SKM-1 treated with dmso at 0.1 percent for 144 hours (cell line): ENCODE measurements around the gene CCDC38.
"Not testable (repeated sequence)": the region's sequence is repeated elsewhere in the genome, so short reads cannot be mapped to it uniquely, and the experiment has no call there.

Experiments used
- DNase-seq: peaks from one replicate; lab custom pipeline; 2025; ENCODE audit not compliant: unreplicated experiment; lab: John Stamatoyannopoulos, UW

The CCDC38 gene

DNA sequence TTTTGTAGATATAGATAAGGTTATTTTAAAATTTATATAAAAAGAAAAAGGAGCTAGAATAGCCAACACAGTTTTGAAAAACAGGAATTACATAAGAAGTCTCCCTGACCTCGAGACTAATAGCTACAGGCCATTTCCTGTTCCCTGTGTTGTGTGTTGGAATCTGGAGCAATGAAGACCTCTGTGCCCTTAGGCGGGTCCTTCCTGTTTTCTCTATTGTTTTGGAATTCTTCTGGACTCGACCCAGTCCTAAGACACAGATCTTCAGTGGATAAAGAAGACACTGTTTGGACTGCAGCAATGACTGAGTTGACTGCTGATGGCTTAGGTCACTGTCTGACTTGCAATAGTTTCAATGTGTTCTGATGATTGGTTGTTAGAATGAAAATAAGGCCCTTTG lies 57.4 kb downstream of the CCDC38 start:
- no peak for DNase-seq

DNA sequence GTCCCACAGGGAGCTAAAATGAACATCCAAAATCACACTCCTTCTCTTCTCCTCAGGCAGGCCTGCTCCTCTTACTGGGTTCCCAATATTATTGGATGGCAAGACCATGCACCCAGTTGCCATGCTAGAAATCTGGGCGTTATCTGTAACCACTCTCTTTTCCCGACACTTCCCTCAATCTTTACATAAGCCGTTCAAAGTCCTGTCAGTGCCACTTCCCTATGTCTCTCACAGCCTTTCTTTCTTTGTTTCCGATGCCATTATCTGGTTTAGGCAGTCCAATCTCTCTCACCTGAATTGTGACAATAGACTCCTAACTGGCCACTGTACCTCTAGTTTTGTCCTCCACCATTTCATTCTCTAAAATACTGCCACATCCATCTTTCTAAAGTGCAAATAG lies 59.5 kb downstream of the CCDC38 start:
- no peak for DNase-seq

DNA sequence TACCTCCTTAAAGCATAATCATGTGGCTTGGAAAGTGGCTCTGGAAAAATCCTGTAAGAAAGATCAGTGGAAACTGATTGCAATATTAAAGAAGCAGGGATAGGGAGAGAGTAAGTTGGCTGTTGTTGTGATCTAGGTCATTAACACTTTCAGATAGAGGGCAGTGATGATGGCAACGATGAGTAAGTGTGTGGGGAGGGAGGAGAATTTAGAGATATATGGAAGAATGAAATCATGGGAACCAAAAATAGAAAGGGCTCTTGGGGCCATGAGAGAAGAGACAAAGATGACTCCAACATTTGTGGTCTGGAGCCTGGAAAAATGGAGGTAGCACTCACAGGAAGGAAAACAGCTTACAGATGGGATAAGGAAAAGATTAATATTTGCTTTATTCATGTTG lies 60.3 kb downstream of the CCDC38 start:
- DNase-seq, result no peak

DNA sequence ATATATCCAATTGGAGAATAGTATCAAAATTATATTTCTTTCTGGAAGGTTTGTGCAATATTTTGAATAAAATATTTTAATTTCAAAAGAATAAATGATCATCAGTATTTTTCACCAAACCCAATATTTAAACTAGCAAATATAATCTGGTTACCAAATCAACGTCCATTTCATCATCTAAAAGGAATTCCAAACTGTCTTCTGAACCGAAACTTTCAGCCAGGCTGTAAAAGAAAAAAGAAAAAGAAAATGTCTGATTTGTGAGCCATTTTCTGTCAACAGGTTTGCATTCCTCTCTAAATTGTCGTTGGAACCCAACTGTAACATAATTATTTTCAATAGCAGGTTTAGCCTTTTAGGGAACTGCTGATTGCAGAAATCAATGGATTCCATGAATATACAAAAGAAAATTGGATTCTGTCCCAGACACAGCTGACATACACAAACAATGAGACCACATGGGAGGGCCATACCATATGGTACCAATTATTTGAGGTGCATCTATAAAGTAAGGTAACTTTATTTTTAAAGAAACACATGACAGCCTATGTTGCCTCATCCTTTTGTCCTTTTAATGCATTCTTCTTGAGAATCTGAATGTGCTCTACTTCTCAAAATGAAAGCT lies 61.0 kb downstream of the CCDC38 start:
- DNase-seq, result no peak

DNA sequence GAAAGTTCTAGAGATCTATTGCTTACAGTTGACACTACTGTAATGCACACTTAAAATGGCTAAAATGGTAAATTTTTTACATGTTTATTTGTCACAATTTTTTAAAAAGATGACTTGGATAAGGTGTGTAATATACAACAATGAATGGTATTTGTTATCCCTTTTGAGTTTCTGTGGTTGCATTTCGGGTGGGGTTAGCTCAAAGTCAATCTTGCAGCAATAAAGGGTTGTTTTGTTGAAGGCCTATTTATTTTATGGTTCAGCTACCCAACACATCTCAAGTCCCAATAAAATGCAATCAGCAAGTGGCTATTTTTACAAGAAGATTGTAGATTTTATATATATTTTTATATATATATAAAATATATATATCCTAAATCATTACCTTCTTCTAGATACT lies 61.5 kb downstream of the CCDC38 start:
- DNase-seq, result no peak

DNA sequence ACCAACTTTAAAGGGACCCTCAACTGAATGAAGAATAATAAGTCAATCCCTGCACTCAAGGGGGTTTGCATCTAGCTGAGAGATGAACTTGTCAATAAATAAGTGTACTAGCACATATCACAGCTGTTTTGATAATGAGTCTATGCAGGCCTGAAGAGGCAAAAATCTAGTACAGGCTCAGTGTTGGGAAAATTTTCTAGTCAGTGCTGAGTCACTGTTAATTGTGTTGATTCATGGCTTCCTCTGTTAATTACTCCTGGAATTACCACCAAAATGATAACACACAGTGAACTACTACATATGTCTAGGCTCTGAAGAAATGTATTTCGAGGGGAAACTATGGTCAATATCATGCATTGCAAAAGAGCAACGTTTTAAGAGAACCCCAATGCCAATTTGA lies 64.8 kb downstream of the CCDC38 start:
- DNase-seq, result no peak

DNA sequence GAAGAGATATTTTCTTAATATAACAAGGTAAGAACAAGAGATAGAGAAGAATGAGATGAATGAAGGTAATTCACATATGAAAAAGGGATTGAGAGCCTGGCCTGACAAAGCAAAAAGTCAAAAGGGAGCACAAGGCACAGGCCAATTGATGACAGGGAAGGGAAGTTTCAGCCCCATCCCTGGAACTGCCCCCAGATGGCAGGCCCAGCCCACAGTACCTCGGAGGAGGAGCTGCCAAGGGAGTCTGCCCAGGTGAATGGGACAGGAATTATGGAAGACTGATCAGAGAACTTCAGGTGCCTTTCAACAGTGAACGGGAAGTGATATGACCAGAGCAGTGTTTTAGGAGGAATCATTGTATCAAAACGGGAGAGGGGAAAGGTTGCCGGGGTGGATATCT lies 68.0 kb downstream of the CCDC38 start:
- DNase-seq, result no peak

DNA sequence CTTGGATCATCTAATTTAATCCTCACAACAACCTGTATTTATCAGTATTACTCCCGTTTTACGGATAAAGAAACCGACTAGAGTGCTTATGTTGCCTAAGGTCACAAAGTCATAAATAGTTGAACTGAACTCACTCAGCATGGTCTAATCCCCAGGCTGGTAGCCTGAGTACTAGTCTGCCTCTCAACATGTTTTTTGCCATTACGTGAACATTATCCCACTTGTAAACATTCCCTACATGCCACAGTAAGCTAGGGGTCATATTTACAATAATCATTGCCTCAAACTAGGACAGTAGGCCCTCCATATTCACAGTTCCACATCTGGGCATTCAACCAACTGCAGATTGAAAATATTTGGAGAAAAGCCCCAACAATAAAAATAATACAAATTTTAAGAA lies 71.5 kb downstream of the CCDC38 start:
- no peak for DNase-seq

DNA sequence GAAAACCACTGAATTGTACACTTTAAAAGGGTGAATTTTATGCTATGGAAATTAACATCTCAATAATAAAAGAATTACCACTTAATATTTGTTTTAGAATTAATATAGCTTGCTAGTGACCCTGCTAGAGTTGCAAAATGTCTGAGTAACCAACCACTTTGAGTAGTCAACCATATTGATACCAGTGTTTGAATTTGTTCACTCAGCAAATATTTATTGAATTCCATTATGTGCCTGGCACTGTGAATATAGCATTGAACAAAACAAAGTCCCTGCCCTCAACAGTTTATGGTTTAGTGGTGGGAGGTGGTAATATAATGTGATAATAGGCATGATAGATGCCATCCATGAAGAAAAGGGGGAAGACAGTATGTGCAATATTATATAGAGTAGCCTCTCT lies 79.1 kb downstream of the CCDC38 start:
- DNase-seq, result no peak

DNA sequence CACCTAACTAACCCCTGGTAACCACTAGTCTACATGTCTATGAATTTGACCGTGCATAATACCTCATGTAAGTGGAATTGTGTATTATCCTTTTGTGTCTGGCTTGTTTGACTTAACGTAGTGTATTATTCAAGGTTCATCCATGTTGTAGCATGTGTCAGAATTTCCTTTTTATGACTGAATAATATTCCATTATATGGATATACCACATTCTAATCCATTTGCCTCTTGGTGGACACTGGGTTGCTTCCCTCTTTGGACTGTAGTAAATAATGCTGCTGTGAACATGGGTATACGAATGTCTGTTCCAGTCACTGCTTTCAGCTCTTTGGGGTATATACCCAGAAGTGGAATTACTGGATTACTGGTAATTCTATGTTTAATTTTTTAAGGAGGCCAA lies 80.4 kb downstream of the CCDC38 start:
- DNase-seq, result no peak

DNA sequence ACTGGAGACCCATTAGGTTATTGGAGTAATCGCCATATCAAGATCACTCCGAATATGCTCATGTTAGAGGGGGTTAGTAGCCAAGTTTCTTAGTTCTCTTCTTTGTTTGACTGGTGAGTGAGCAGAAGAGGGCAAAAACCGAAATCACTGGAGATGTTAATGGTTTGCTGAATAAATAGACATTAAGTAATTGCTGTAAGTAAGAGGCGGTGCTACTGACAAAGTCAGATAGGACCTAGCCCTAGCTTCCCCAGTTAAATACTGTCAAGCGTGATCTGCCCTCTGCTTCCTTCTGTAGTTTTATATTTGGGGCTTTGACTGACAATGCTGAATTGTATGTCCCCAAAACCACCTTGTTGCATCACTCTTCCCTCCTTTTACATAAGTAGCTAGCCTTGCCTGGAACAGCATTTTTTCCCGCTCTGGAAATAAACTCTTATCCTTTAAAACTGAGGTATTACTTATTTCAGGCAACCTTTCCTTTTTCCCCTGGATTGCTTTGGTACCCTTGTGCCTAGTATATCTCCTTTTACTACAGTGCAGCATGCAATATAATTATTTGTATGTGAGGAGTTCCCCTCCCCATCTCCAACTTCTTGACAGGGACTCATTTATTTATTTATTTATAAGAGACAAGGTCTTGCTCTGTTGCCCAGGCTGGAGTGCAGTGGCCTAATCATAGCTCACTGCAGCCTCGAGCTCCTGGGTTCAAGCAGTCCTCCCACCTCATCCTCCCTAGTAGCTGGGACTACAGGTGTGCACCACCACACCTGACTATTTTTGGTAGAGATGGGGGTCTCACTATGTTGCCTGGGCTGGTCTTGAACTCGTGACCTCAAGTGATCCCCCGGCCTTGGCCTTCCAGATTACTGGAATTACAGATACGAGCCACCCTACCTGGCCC lies 82.2 kb downstream of the CCDC38 start:
- DNase-seq, result no peak

DNA sequence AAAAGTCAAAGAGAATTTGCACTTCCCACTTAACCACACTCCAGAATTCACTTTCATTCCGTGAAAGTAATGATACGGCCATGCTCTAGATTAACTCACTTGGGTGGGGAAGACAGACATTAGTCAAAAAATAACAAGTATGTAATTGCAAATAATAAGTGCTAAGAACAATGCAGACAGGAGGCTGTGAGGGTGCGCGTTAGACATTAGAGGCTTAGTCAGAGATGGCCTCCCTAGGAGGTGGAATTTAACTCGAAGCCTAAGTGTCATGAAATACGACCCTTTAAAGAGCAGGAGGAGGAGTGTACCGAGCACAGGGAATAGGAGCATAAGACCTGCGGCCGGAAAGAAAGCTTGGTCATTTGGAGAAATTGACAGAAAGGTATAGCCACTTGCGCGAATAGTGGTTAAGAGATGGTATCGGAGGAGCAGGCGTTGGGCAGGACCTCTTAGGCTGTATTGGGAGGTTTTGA lies 83.0 kb downstream of the CCDC38 start:
- DNase-seq, result no peak

DNA sequence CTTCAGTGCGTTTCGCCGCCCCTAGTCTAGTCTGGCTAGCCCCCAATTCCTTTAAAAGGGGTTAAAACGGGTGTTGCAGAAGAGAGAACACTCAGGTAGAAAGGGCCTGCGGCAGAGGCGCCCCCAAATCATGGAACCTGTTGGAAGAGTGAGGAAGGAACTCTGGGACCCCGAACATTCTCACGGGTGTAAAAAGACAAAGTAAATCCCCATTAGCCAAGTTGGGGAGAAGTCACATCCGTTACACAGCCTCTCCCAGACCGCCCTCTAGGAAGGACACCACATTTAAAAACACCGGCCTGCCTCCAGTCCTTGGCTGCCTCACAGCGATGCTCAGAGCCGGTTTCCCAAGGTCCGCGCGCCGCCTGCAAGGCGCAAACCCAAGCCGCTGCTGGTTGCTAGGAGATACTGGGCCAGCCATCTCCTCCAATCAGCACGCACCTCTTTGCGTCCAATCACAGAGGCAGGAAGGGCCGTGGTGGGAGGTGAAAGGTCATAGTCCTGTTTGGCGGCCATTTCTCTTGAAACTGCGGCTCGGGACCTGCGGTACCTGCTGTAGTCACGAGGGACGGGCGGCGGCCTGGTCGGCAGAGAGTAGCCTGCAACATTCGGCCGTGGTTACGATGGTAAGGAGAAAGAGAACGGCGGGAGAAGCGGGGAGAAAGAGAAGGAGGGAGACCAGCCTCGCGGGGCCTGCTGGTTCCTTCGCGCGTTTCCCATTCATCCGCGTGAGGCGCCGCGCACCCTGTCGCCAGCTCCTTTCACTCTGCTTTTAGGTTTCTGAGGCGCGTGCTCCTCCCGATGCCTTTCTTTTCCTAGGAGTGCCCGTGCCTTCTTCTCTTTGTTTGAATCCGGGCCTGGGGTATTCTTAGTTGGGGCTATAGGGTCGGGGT lies 83.7 kb downstream of the CCDC38 start, which contains the start of gene SNRPF:
Gene SNRPF, plus strand, starts transcription at position 502 of the 893 bp plus-strand sequence. Its CDS starts 122 bp downstream, at position 624.
- DNase-seq, result peak; percentile 81

DNA sequence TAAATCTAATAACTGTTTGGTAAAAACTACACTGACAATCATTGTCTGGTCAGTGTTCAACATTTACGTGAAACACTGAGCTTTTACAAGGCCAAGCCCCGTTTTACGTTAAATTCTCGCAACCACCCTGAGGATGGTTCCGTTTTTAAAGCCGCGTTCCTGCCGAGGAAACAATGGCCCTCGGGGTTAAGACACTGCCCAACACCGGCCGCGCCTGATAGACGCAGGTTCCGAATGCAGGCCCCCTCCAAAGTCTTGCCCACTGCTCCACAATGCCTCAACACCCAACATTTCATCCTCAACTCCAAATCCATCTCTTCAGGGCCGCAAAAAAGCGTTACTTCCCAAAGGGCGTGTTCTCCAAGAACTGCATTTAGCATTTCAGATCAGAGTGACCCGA lies 84.6 kb downstream of the CCDC38 start:
- no peak for DNase-seq

DNA sequence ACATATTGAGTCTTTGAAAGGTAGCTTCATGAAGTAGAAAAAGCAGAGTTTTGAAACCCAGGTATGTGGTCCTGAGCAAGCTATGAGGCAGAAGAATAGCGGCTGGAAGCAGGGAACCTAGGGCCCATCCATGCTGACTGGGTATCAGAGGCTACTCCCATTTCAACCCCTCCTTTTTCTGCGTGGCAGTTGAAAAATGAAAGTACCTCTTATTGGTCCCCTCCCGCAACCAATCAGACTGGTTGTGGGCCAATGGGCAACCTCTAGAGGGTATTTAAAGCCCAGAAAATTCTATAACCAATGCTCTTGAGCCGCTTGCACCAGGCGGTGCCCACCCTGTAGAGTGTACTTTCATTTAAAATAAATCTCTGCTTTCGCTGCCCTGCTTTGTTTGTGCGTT lies 85.3 kb downstream of the CCDC38 start:
- DNase-seq, result no peak

DNA sequence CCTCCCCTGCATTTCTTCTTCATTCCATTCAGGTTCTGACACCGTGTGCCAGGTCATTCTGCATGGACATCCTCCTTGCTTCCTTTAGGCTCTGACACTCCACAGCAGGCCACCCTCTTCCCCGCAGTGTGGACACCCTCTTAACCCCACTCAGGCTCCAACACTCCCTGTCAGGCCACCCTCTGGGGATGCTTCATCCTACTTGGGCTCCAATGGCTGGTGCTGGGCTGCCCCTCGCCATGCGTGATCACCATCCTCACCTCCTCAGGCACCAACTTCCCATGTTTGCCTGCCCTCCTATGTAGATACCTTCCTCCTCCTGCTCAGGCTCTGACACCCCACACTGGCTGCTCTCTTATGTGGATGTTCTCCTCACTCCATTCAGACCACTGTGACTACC lies 90.3 kb downstream of the CCDC38 start:
- no peak for DNase-seq

DNA sequence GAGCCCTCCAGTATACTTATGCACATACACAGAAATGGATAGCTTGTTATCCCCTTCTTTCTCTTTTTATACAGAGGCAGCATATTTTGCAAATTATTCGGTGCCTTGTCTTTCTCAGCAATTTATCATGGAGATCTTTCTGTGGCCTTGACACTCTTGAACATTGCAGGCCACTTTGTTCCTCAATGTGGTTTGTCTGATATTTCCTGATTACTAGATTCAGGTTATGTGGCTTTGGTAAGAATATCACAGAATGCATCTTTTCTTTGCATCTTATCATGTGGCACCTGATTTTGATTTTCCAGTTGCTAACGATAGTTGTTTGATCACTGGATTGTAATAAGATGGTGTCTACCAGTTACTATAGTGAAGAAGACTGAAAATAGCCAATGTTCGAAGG lies 90.8 kb downstream of the CCDC38 start:
- no peak for DNase-seq

DNA sequence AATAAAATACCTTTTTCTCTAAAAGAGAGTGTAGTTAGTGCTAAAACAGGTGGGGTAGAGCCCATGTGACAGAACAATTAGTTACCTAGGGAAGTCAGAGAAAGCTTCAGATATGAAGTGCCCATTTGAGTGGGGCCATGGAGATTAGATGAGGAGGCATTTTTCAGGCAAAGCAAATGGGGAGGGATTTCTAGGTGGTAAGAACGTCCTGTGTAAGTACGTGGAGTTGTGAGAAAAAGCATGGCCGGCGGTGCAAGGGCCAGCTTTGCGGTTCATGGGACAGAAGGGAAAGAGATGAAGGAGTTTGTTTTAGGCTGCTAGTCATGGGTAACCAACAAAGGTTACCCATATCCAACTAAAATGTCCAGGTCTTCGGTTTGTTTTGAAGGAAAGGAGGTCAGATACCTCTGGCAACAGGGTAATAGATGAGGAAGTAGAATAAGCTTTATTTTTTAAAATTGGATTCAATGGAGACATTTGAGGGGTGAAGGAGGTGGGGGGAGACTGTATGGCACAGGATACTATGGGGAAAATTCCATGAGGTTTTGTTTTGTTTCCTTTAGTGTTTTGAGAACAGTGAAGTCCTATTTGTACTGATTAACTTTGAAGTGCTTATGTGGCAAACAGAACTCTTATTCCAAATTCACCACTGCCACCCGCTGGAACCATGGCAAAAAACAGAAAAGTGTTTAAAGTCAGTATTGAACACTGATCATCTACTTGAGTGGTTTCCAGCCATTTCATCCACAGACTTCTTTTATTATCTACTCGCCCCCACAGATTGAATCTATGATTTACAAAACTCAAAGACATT lies 93.6 kb downstream of the CCDC38 start:
- no peak for DNase-seq

DNA sequence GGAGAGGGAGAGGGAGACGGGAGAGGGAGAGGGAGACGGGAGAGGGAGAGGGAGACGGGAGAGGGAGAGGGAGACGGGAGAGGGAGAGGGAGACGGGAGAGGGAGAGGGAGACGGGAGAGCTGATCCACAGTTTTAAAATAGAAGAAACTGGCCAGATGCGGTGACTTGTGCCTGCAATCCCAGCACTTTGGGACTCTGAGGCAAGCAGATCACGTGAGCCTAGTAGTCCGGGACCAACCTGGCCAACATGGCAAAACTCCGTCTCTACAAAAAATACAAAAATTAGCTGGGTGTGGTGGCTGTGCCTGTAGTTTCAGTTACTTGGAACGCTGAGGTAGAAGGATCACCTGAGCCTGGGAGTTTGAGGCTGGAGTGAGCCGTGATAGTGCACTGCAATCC lies 100.0 kb downstream of the CCDC38 start:
- DNase-seq, result not testable (repeated sequence)

DNA sequence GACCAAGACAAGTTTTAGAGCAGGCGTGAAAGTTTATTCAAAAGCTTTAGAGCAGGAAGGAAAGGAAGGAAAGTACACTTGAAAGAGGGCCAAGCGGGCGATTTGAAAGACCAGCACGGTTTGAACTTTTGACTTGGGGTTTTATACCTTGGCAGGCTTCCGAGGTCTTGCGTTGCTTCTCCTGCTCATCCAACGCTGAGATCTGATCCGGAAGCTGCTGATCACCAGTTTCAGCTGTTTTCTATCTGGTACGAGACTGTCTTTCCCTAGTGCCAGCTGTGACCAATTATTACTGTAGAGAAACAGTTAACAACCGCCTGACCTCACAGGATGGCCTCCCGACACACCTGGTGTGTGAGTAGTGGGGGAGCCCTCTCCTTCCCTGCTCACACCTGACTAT lies 104.3 kb downstream of the CCDC38 start:
- no peak for DNase-seq
